Fibroblast of skin of right biceps (primary cell): Measurements from ENCODE around the gene GNB2.
"Not testable (repeated sequence)": the region's sequence is repeated elsewhere in the genome, so short reads cannot be mapped to it uniquely, and the experiment has no call there.

Source experiments
- DNase-seq: peaks from one replicate; pipeline ENCODE4 v3.0.0-alpha.2; 2013

The GNB2 gene

GRCh38 chr7:100705320-100705752 lies 31.8 kb downstream of the GNB2 start:
- DNase-seq: peak; percentile 69

- peak; percentile 98 for DNase-seq
Measured at GRCh38 chr7:100705753-100706671, 32.5 kb downstream of the GNB2 start, which contains the start of gene POP7. POP7 (plus strand) TSS chr7:100706121; CDS start chr7:100706831, 710 bp downstream.

GRCh38 chr7:100706672-100707311 lies 33.3 kb downstream of the GNB2 start:
- no peak for DNase-seq

- DNase-seq: no peak
Measured at GRCh38 chr7:100708395-100708794, 34.9 kb downstream of the GNB2 start.

- DNase-seq: no peak
Measured at GRCh38 chr7:100710452-100710851, 36.9 kb downstream of the GNB2 start.

GRCh38 chr7:100711369-100711768 lies 37.8 kb downstream of the GNB2 start:
- no peak for DNase-seq

GRCh38 chr7:100714725-100715124 lies 41.2 kb downstream of the GNB2 start:
- DNase-seq: no peak

GRCh38 chr7:100717073-100717472 lies 43.5 kb downstream of the GNB2 start:
- not testable (repeated sequence) for DNase-seq

GRCh38 chr7:100719523-100720278 lies 46.2 kb downstream of the GNB2 start:
- peak; percentile 41 for DNase-seq

GRCh38 chr7:100720279-100720670 lies 46.7 kb downstream of the GNB2 start, which contains the start of gene EPO:
EPO (plus strand) TSS chr7:100720468; CDS start chr7:100720981, 513 bp downstream.
- DNase-seq: no peak

GRCh38 chr7:100720671-100721504 lies 47.3 kb downstream of the GNB2 start:
- no peak for DNase-seq

- no peak for DNase-seq
Measured at GRCh38 chr7:100721505-100721812, 47.9 kb downstream of the GNB2 start.

GRCh38 chr7:100722480-100723212 lies 49.1 kb downstream of the GNB2 start:
- no peak for DNase-seq

GRCh38 chr7:100723732-100724275 lies 50.3 kb downstream of the GNB2 start:
- no peak for DNase-seq

- not testable (repeated sequence) for DNase-seq
Measured at GRCh38 chr7:100724364-100724763, 50.8 kb downstream of the GNB2 start.

- DNase-seq: peak; percentile 91
Measured at GRCh38 chr7:100726996-100727761, 53.6 kb downstream of the GNB2 start.

GRCh38 chr7:100728196-100728595 lies 54.7 kb downstream of the GNB2 start:
- DNase-seq: no peak
